Measurements from ENCODE around the gene LRMDA. TPM values are rescaled to one million over a fixed set of nuclear protein-coding genes. Genes with fewer than 3 reads are reported as not detected.

Gene LRMDA
- total RNA-seq, 4 donors from 2014 or later = 0.88 to 14.1 (median 5.1) TPM; not detected in 1

DNA sequence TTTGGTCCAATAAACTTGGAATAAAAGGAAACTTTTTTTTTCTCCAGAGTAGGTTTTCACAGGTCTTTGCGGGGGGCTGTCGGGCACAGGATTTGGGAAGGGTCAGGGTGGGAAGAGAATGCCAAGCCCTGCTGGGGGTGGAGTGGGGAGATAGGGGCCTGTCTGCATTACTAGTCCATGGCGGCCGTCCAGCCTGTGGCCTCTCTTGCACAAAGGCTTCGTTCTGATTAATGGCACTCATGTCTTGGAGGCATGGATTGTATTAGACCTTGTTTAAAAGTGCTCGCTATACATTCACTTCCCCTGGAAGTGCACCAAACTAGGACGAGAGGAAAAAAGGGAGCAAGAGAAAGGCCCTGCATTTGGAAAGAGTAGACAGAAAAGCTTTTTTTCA lies 37.2 kb downstream of the LRMDA start:
- H3K36me3 ChIP-seq = no peaks in the 10 kb centered on the region
- peaks cover 27 to 66% (median 39%) of the 10 kb centered on the region in 3 donors for H3K4me1 ChIP-seq
- intact Hi-C loops (cut with DNase I) = no loop called here
- TF ChIP-seq POLR2A (IDR thresholded peaks at IDR 0.05) (no peak), CTCF (IDR thresholded peaks at IDR 0.05) (no peak)
- WGBS, 2 donors = 25 to 46% methylated on average over 6 to 7 of the region's 7 CpGs
- DNase-seq = no peak
- peak overlapping the region in 3 of 4 donors; percentile 18 to 73 (median 51) for H3K27ac ChIP-seq
- no peaks in the 10 kb centered on the region for H3K9me3 ChIP-seq
- H3K4me3 ChIP-seq = no peak overlapping the region
- H3K27me3 ChIP-seq = no peaks in the 10 kb centered on the region

- whole genome bisulfite sequencing, 2 donors = 4 to 5% methylated on average over 3 of the region's 3 CpGs
- H3K27me3 ChIP-seq = no peaks in the 10 kb centered on the region
- TF ChIP-seq CTCF (IDR thresholded peaks at IDR 0.05) = no peak
- TF ChIP-seq POLR2A (IDR thresholded peaks at IDR 0.05) = peak in 1 of 4 donors; percentile 20
- intact Hi-C loops (cut with DNase I) = no loop called here
- H3K4me1 ChIP-seq = peaks cover 27 to 66% (median 39%) of the 10 kb centered on the region in 3 donors
- DNase-seq = no peak
- peak overlapping the region; percentile 27 to 86 (median 62) for H3K27ac ChIP-seq
- no peaks in the 10 kb centered on the region for H3K36me3 ChIP-seq
- no peaks in the 10 kb centered on the region for H3K9me3 ChIP-seq
- no peak overlapping the region for H3K4me3 ChIP-seq
These were observed 37.7 kb downstream of the LRMDA start for GRCh38 chr10:75469006-75469616.

DNA sequence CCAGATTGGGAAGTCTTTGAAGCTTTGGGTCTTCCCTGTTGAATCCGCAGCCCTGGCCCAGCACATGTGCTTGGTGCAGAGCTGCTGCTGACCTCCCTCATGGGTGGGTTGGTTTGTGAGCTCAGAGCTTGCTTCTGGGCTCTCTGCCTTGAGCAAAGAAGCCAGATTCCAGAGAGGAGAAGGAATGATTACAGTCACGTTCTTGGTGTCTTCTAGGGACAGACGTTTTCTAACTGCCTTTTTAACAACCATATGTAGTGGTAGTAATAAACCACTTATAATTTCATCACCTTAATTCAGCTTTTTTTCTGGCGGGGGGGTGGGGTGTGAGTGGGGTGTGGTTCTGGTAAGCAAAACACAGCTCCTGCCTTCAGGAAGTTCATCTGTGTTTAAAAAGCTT lies 39.5 kb downstream of the LRMDA start:
- peaks cover 21 to 55% (median 31%) of the 10 kb centered on the region in 3 donors for H3K4me1 ChIP-seq
- WGBS, 2 donors = 31 to 48% methylated on average over 2 to 3 of the region's 4 CpGs
- H3K9me3 ChIP-seq = no peaks in the 10 kb centered on the region
- intact Hi-C loops (cut with DNase I) = no loop called here
- no peaks in the 10 kb centered on the region for H3K36me3 ChIP-seq
- no peaks in the 10 kb centered on the region for H3K27me3 ChIP-seq
- H3K27ac ChIP-seq = peak overlapping the region in 2 of 4 donors; percentile 11 to 44
- TF ChIP-seq CTCF (IDR thresholded peaks at IDR 0.05) = no peak
- TF ChIP-seq POLR2A (IDR thresholded peaks at IDR 0.05) = no peak
- no peak for DNase-seq
- H3K4me3 ChIP-seq = no peak overlapping the region

GRCh38 chr10:75472685-75473084 lies 41.3 kb downstream of the LRMDA start:
- Histone ChIP-seq H3K27me3 (no peaks in the 10 kb centered on the region), H3K36me3 (no peaks in the 10 kb centered on the region), H3K4me1 (peaks cover 21 to 58% (median 31%) of the 10 kb centered on the region in 3 donors), H3K27ac (no peak overlapping the region), H3K4me3 (no peak overlapping the region), H3K9me3 (no peaks in the 10 kb centered on the region)
- no peak for DNase-seq
- no peak for TF ChIP-seq CTCF (IDR thresholded peaks at IDR 0.05)
- TF ChIP-seq POLR2A (IDR thresholded peaks at IDR 0.05) = no peak
- intact Hi-C loops (cut with DNase I) = no loop called here
- 40 to 47% methylated on average over 1 to 2 of the region's 2 CpGs for WGBS, 2 donors

DNA sequence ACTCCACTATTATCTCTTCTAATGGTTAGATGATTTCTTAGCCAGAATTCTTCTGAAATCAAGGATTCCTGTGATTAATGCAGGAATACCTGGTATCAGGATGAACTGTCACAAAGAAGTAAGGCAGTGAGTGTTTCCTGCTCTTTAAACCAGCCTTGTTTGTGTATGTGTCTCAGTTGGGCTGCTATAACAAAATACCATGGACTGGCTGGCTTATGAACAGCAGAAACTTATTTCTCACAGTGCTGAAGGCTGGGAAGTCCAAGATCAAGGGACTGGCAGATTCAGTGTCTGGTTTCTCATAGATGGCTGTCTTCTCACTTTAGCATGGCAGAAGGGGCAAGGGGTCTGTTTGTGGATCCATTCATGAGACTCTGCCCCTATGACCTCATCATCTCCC lies 42.7 kb downstream of the LRMDA start:
- H3K9me3 ChIP-seq = no peaks in the 10 kb centered on the region
- TF ChIP-seq CTCF (IDR thresholded peaks at IDR 0.05) (no peak), POLR2A (IDR thresholded peaks at IDR 0.05) (no peak)
- intact Hi-C loops (cut with DNase I) = no loop called here
- no peaks in the 10 kb centered on the region for H3K36me3 ChIP-seq
- H3K4me3 ChIP-seq = no peak overlapping the region
- H3K27me3 ChIP-seq = no peaks in the 10 kb centered on the region
- no peak for DNase-seq
- H3K4me1 ChIP-seq = peaks cover 16 to 48% (median 20%) of the 10 kb centered on the region in 3 donors
- no peak overlapping the region for H3K27ac ChIP-seq
